Suprapubic skin (tissue), 3 donors: ENCODE data around the gene MAP7D2.

ENCODE experiments used
- POLR2A ChIP-seq, 2 donors: fragments of 450-650 bp; IDR thresholded peaks; one replicate each; pipeline ENCODE4 v1.6.1; 2017; ENCODE audit warnings: antibody characterized with exemption in 2 of 2, mild to moderate bottlenecking in 2 of 2, moderate library complexity in 2 of 2
- TF ChIP-seq, protein P1 (sequence below), 2 donors: fragments of 200-600 bp in 1 of 2; fragments of 450-650 bp in 1 of 2; sonication (generic) in 1 of 2; IDR thresholded peaks; one replicate each; pipeline ENCODE4 v1.5.1; 2016 to 2019; ENCODE audit warnings: antibody characterized with exemption in 2 of 2, mild to moderate bottlenecking in 1 of 2, moderate library complexity in 1 of 2

GRCh38 chrX:19987856-19988255 lies 128.9 kb downstream of the MAP7D2 start:
- TF ChIP-seq, protein P1, sequence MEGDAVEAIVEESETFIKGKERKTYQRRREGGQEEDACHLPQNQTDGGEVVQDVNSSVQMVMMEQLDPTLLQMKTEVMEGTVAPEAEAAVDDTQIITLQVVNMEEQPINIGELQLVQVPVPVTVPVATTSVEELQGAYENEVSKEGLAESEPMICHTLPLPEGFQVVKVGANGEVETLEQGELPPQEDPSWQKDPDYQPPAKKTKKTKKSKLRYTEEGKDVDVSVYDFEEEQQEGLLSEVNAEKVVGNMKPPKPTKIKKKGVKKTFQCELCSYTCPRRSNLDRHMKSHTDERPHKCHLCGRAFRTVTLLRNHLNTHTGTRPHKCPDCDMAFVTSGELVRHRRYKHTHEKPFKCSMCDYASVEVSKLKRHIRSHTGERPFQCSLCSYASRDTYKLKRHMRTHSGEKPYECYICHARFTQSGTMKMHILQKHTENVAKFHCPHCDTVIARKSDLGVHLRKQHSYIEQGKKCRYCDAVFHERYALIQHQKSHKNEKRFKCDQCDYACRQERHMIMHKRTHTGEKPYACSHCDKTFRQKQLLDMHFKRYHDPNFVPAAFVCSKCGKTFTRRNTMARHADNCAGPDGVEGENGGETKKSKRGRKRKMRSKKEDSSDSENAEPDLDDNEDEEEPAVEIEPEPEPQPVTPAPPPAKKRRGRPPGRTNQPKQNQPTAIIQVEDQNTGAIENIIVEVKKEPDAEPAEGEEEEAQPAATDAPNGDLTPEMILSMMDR (IDR thresholded peaks at IDR 0.05): no peak
- no peak for TF ChIP-seq POLR2A (IDR thresholded peaks at IDR 0.05)
